Testis (tissue), 3 donors: ENCODE results near the gene PRIM2. TPM values are rescaled to one million over a fixed set of nuclear protein-coding genes. Genes with fewer than 3 reads are reported as not detected.

ENCODE experiments used
- DNase-seq: peaks from one replicate; pipeline ENCODE4 v3.0.0-alpha.2; 2019
- H3K27ac ChIP-seq, 2 donors: fragments of 200-600 bp; sonication (generic); one replicate each; pipeline ENCODE4 v1.5.1; 2019
- H3K27me3 ChIP-seq: fragments of 200-600 bp; sonication (generic); one replicate; pipeline ENCODE4 v1.5.1; 2019
- H3K36me3 ChIP-seq: fragments of 200-600 bp; sonication (generic); one replicate; pipeline ENCODE4 v1.5.1; 2017; ENCODE audit warnings: low read depth; ENCODE audit errors: missing control alignments
- H3K4me1 ChIP-seq: fragments of 200-600 bp; sonication (generic); one replicate; pipeline ENCODE4 v1.5.1; 2019
- H3K4me3 ChIP-seq, 2 donors: fragments of 200-600 bp; sonication (generic); one replicate each; pipeline ENCODE4 v1.5.1; 2017 to 2019
- H3K9me3 ChIP-seq: fragments of 200-600 bp; sonication (generic); one replicate; pipeline ENCODE4 v1.5.1; 2017
- CTCF ChIP-seq, 3 experiments: fragments of 450-650 bp in 2 of 3; fragments of 200-600 bp in 1 of 3; sonication (generic) in 1 of 3; IDR thresholded peaks; one replicate each; pipeline ENCODE4 v1.5.1; 2016 to 2019; ENCODE audit warnings: antibody characterized with exemption in 3 of 3, mild to moderate bottlenecking in 2 of 3, moderate library complexity in 1 of 3
- POLR2A ChIP-seq: fragments of 450-650 bp; IDR thresholded peaks from one replicate; pipeline ENCODE4 v1.6.1; 2017; ENCODE audit warnings: antibody characterized with exemption, mild to moderate bottlenecking, moderate library complexity
- WGBS, 2 donors: methylation state at CpG; one replicate each; pipeline ENCODE4 v1.1.5; 2018; 5-methylcytosine and 5-hydroxymethylcytosine counted together
- intact Hi-C: fragments of 100-400 bp; cut with DNase I; formaldehyde crosslinking; loops from one replicate; pipeline ENCODE4 v1.15.1; 2023; ENCODE audit warnings: low total_unique reads
- polyA plus RNA-seq: library from polyadenylated mRNA; stranded (reverse); fragments of 350-450 nt; fragmentation: Illumina TruSeq; extraction: RNeasy Lipid Tissue Mini Kit (QIAGEN cat#74804); gene quantifications from one replicate; pipeline ENCODE4 v1.2.3, GENCODE V29; 2014; ENCODE audit warnings: low read depth, low replicate concordance; ENCODE audit not compliant: insufficient read depth
- total RNA-seq, 2 donors: library from RNA; depleted of rRNA; stranded (reverse); fragments of >200 nt; gene quantifications; one replicate each; pipeline ENCODE4 v1.2.3, GENCODE V29; 2016

Gene PRIM2
- total and polyA plus RNA-seq, 3 donors from 2014 or later = 11.0 to 13.2 (median 11.1) TPM

GRCh38 chr6:57315111-57315510 lies 2.3 kb upstream of the PRIM2 start:
- intact Hi-C loops = loop anchor here (10.0 kb wide), 1 partner anchor 410 kb away; no protein-coding TSS in a partner anchor
- Histone ChIP-seq H3K9me3 (no peaks in the 10 kb centered on the region), H3K4me1 (no peaks in the 10 kb centered on the region), H3K4me3 (no peak overlapping the region), H3K27me3 (no peaks in the 10 kb centered on the region), H3K27ac (no peak overlapping the region), H3K36me3 (no peaks in the 10 kb centered on the region)
- TF ChIP-seq POLR2A (no peak), CTCF (IDR thresholded peaks at IDR 0.05) (no peak)
- 87 to 91% methylated on average over 1 of the region's 1 CpG for WGBS, 2 donors
- DNase-seq = no peak

GRCh38 chr6:57315851-57316250 lies 1.6 kb upstream of the PRIM2 start:
- Histone ChIP-seq H3K36me3 (no peaks in the 10 kb centered on the region), H3K4me3 (no peak overlapping the region), H3K27me3 (no peaks in the 10 kb centered on the region), H3K9me3 (no peaks in the 10 kb centered on the region), H3K27ac (no peak overlapping the region), H3K4me1 (no peaks in the 10 kb centered on the region)
- intact Hi-C loops = loop anchor here (10.0 kb wide), 1 partner anchor 411 kb away; no protein-coding TSS in a partner anchor
- TF ChIP-seq POLR2A (no peak), CTCF (IDR thresholded peaks at IDR 0.05) (no peak)
- WGBS, 2 donors = 54 to 74% methylated on average over 9 of the region's 9 CpGs
- no peak for DNase-seq

GRCh38 chr6:57316581-57317059 lies 810 bp upstream of the PRIM2 start:
- TF ChIP-seq CTCF (IDR thresholded peaks at IDR 0.05) (peak; percentile 62 to 81 (median 68)), POLR2A (no peak)
- peak overlapping the region; percentile 60 to 62 for H3K4me3 ChIP-seq
- no peaks in the 10 kb centered on the region for H3K9me3 ChIP-seq
- DNase-seq = peak; percentile 90
- WGBS, 2 donors = 0% methylated on average over 26 of the region's 26 CpGs
- H3K36me3 ChIP-seq = no peaks in the 10 kb centered on the region
- H3K27me3 ChIP-seq = no peaks in the 10 kb centered on the region
- peak overlapping the region in 1 of 2 donors; percentile 65 for H3K27ac ChIP-seq
- intact Hi-C loops = loop anchor here (10.0 kb wide), 1 partner anchor 412 kb away; no protein-coding TSS in a partner anchor
- no peaks in the 10 kb centered on the region for H3K4me1 ChIP-seq

GRCh38 chr6:57324538-57324937 lies 7.1 kb downstream of the PRIM2 start:
- no peaks in the 10 kb centered on the region for H3K36me3 ChIP-seq
- no peak for TF ChIP-seq POLR2A
- peak in 1 of 3 experiments; percentile 43 for TF ChIP-seq CTCF (IDR thresholded peaks at IDR 0.05)
- no peak overlapping the region for H3K27ac ChIP-seq
- H3K4me1 ChIP-seq = no peaks in the 10 kb centered on the region
- no peak overlapping the region for H3K4me3 ChIP-seq
- 4 to 31% methylated on average over 1 of the region's 1 CpG for WGBS, 2 donors
- H3K27me3 ChIP-seq = no peaks in the 10 kb centered on the region
- DNase-seq = no peak
- intact Hi-C loops = no loop called here
- H3K9me3 ChIP-seq = no peaks in the 10 kb centered on the region

- Histone ChIP-seq H3K36me3 (no peaks in the 10 kb centered on the region), H3K4me1 (no peaks in the 10 kb centered on the region), H3K27ac (no peak overlapping the region), H3K4me3 (no peak overlapping the region), H3K9me3 (no peaks in the 10 kb centered on the region), H3K27me3 (no peaks in the 10 kb centered on the region)
- no peak for DNase-seq
- intact Hi-C loops = no loop called here
- 83 to 92% methylated on average over 2 of the region's 2 CpGs for WGBS, 2 donors
- TF ChIP-seq POLR2A = no peak
Measured at GRCh38 chr6:57327311-57327710, 9.9 kb downstream of the PRIM2 start.
